OCI-LY7 (cell line): Measurements from ENCODE around the gene METTL5.

Experiments
- CTCF ChIP-seq: fragments of 200-600 bp; sonication (generic); conservative IDR thresholded peaks from 2 replicates; pipeline ENCODE4 v1.5.1; 2014; ENCODE audit warnings: mild to moderate bottlenecking, antibody characterized with exemption, low read length, moderate library complexity, mixed read lengths
- EZH2phosphoT487 ChIP-seq: fragments of 200-600 bp; sonication (generic); IDR thresholded peaks from 2 replicates; pipeline ENCODE4 v1.6.1; 2018; ENCODE audit warnings: low read depth, borderline replicate concordance, mild to moderate bottlenecking, mixed run types, antibody characterized with exemption, low read length, moderate library complexity, mixed read lengths

GRCh38 chr2:169824373-169825333 is at the start of gene METTL5:
- TF ChIP-seq CTCF = peak; percentile 95
- no peak for TF ChIP-seq EZH2phosphoT487
